K562 (cell line): ENCODE measurements around the gene SNRNP70. TPM values are rescaled to one million over a fixed set of nuclear protein-coding genes. Genes with fewer than 3 reads are reported as not detected.

Source experiments
- ARNT ChIP-seq, 2 experiments: fragments of 450-650 bp; IDR thresholded peaks; 2 replicates each; pipeline ENCODE4 v1.6.1; 2016; ENCODE audit warnings: mild to moderate bottlenecking in 1 of 2
- BHLHE40 ChIP-seq: IDR thresholded peaks from 2 replicates; pipeline ENCODE4 v1.6.1; 2011; ENCODE audit warnings: low read length, improper control_type of control experiment
- GTF2A2 ChIP-seq: IDR thresholded peaks from 2 replicates; pipeline ENCODE4 v1.6.1; 2016; ENCODE audit warnings: mild to moderate bottlenecking, missing genetic modification characterization, missing compliant biosample characterization
- NUFIP1 ChIP-seq: fragments of 450-650 bp; IDR thresholded peaks from 2 replicates; pipeline ENCODE4 v1.6.1; 2018; ENCODE audit not compliant: partially characterized antibody
- SIN3B ChIP-seq: fragments of 450-650 bp; IDR thresholded peaks from 2 replicates; pipeline ENCODE4 v1.6.1; 2017; ENCODE audit warnings: low read depth, mild to moderate bottlenecking, moderate library complexity
- TARDBP ChIP-seq: fragments of 450-650 bp; IDR thresholded peaks from 2 replicates; pipeline ENCODE4 v1.6.1; 2016
- YY1 ChIP-seq, 3 experiments: IDR thresholded peaks; 2 replicates each; pipeline ENCODE4 v1.6.1; 2011; ENCODE audit warnings: low read length in 2 of 3, mild to moderate bottlenecking in 2 of 3, moderate library complexity in 2 of 3, borderline replicate concordance in 1 of 3, control low read depth in 1 of 3, low read depth in 1 of 3; ENCODE audit not compliant: insufficient read depth in 3 of 3, insufficient replicate concordance in 2 of 3, control insufficient read depth in 1 of 3, insufficient read length in 1 of 3; ENCODE audit errors: extremely low read depth in 1 of 3
- ZKSCAN1 ChIP-seq: fragments of 150-350 bp; IDR thresholded peaks from 2 replicates; pipeline ENCODE4 v1.6.1; 2016; ENCODE audit warnings: low read depth, low read length
- polyA plus RNA-seq, 8 experiments: library from polyadenylated mRNA; depleted of rRNA in 4 of 8; stranded (reverse) in 5 of 8; unstranded in 3 of 8; fragments of >200 nt; fragmentation: Nextera tagmentation in 2 of 8; fragmentation: Illumina TruSeq in 1 of 8; extraction: Ambion mirVana in 2 of 8; extraction: Trizol in 1 of 8; gene quantifications; 2 replicates each; pipeline versions ENCODE4 v1.2.1 to v1.2.3, GENCODE V29; 2011 to 2014; ENCODE audit warnings: inconsistent platforms in 1 of 8, missing spikeins in 1 of 8
- total RNA-seq, 7 experiments: library from RNA; depleted of rRNA in 6 of 7; stranded (reverse); fragments of >200 nt in 6 of 7; fragmentation: Illumina TruSeq in 2 of 7; extraction: Trizol in 2 of 7; gene quantifications; 2 replicates each; pipeline versions ENCODE4 v1.2.1 to v1.2.3, GENCODE V29; 2011 to 2021; ENCODE audit warnings: low replicate concordance in 1 of 7
- TF ChIP-seq, protein P1 (sequence below), 2 experiments: IDR thresholded peaks; 2 replicates each; pipeline ENCODE4 v1.6.1; 2012; ENCODE audit warnings: improper control_type of control experiment in 2 of 2, low read depth in 2 of 2, low read length in 2 of 2, borderline replicate concordance in 1 of 2
- TF ChIP-seq, protein P2 (sequence below): fragments of 450-650 bp; IDR thresholded peaks from 2 replicates; pipeline ENCODE4 v1.6.1; 2016; ENCODE audit warnings: borderline replicate concordance
- TF ChIP-seq, protein P3 (sequence below): sonication (generic); formaldehyde crosslinking; IDR thresholded peaks from 2 replicates; pipeline ENCODE4 v1.8.1; 2023; ENCODE audit warnings: mild to moderate bottlenecking, missing genetic modification reagents
- TF ChIP-seq, protein P4 (sequence below), 2 experiments: fragments of 450-650 bp in 1 of 2; IDR thresholded peaks; 2 replicates each; pipeline ENCODE4 v1.6.1; 2011 to 2017; ENCODE audit warnings: low read depth in 2 of 2, antibody characterized with exemption in 1 of 2, borderline replicate concordance in 1 of 2, low read length in 1 of 2, mild to moderate bottlenecking in 1 of 2, mixed read lengths in 1 of 2; ENCODE audit not compliant: control insufficient read depth in 1 of 2
- TF ChIP-seq, protein P5 (sequence below), 3 experiments: IDR thresholded peaks in 2 of 3; conservative IDR thresholded peaks in 1 of 3; 2 replicates each; pipeline ENCODE4 v1.5.1; 2011 to 2012; ENCODE audit warnings: low read length in 3 of 3, mild to moderate bottlenecking in 3 of 3, control low read depth in 2 of 3, improper control_type of control experiment in 1 of 3, inconsistent platforms in 1 of 3, low read depth in 1 of 3, mixed read lengths in 1 of 3, moderate library complexity in 1 of 3; ENCODE audit not compliant: insufficient read depth in 2 of 3

Gene SNRNP70
- total and polyA plus RNA-seq, 9 of the 15 experiments (the other 6 are each of a cell fraction or from before 2014, with no cell fraction given): 2.8 to 496 (median 136) TPM

DNA sequence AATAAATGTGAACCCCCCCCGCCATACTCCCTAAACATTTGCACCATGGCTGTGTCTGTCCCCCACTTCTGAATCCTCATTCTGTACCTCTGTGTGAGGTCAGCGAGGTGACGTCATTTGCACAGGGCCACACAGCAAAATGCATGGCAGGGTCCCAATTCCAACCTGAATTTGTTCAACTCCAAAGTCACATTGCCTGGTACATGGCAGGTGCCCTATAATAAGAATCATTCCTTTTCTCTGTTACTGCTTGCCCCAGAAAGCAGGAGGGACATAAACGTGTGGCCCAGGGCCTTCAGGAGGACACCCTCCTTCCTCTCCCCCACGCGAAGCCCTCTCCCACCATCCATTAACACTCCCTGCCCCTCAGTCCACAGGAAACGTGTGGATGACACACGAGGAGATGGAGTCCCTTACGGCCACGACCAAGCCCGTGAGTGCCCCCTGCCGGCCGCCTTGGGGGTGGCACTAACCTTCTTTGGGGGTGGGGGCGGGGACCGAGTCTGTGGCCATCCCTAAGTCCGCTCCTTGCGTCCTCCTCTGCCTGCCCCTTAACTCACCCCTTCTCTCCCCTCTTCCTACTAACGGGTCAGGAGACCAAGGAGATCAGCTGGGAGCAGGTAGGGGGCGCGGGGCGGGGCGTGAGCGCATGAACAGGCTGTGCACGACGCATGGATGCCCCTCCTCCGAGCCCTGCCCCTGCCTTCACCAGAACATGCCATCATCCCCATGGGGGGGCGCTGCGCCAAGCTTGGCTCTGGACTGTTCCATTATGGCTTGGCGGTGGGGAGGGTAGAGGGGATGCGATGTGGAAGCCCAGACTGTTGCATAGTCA lies 60.5 kb downstream of the SNRNP70 start (continued):
- TF ChIP-seq, protein P1, sequence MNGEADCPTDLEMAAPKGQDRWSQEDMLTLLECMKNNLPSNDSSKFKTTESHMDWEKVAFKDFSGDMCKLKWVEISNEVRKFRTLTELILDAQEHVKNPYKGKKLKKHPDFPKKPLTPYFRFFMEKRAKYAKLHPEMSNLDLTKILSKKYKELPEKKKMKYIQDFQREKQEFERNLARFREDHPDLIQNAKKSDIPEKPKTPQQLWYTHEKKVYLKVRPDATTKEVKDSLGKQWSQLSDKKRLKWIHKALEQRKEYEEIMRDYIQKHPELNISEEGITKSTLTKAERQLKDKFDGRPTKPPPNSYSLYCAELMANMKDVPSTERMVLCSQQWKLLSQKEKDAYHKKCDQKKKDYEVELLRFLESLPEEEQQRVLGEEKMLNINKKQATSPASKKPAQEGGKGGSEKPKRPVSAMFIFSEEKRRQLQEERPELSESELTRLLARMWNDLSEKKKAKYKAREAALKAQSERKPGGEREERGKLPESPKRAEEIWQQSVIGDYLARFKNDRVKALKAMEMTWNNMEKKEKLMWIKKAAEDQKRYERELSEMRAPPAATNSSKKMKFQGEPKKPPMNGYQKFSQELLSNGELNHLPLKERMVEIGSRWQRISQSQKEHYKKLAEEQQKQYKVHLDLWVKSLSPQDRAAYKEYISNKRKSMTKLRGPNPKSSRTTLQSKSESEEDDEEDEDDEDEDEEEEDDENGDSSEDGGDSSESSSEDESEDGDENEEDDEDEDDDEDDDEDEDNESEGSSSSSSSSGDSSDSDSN (IDR thresholded peaks at IDR 0.05; ENCODE audit: borderline replicate concordance in 1 of 2, low read depth in 2 of 2, low read length in 2 of 2): no peak
- TF ChIP-seq, protein P2, sequence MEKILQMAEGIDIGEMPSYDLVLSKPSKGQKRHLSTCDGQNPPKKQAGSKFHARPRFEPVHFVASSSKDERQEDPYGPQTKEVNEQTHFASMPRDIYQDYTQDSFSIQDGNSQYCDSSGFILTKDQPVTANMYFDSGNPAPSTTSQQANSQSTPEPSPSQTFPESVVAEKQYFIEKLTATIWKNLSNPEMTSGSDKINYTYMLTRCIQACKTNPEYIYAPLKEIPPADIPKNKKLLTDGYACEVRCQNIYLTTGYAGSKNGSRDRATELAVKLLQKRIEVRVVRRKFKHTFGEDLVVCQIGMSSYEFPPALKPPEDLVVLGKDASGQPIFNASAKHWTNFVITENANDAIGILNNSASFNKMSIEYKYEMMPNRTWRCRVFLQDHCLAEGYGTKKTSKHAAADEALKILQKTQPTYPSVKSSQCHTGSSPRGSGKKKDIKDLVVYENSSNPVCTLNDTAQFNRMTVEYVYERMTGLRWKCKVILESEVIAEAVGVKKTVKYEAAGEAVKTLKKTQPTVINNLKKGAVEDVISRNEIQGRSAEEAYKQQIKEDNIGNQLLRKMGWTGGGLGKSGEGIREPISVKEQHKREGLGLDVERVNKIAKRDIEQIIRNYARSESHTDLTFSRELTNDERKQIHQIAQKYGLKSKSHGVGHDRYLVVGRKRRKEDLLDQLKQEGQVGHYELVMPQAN: peak; percentile 45; the same call in 1 of the 2 replicates
- peak in 1 of 3 experiments; percentile 49 for TF ChIP-seq YY1 (IDR thresholded peaks at IDR 0.05; ENCODE audit: borderline replicate concordance in 1 of 3, control insufficient read depth in 1 of 3, extremely low read depth in 1 of 3, insufficient read depth in 3 of 3, insufficient read length in 1 of 3, insufficient replicate concordance in 2 of 3, low read depth in 1 of 3, low read length in 2 of 3)
- TF ChIP-seq SIN3B: no peak
- TF ChIP-seq, protein P3, sequence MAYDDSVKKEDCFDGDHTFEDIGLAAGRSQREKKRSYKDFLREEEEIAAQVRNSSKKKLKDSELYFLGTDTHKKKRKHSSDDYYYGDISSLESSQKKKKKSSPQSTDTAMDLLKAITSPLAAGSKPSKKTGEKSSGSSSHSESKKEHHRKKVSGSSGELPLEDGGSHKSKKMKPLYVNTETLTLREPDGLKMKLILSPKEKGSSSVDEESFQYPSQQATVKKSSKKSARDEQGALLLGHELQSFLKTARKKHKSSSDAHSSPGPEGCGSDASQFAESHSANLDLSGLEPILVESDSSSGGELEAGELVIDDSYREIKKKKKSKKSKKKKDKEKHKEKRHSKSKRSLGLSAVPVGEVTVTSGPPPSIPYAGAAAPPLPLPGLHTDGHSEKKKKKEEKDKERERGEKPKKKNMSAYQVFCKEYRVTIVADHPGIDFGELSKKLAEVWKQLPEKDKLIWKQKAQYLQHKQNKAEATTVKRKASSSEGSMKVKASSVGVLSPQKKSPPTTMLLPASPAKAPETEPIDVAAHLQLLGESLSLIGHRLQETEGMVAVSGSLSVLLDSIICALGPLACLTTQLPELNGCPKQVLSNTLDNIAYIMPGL (CRISPR knock-in tag): peak; percentile 25; the same call in 1 of the 2 replicates
- TF ChIP-seq, protein P4, sequence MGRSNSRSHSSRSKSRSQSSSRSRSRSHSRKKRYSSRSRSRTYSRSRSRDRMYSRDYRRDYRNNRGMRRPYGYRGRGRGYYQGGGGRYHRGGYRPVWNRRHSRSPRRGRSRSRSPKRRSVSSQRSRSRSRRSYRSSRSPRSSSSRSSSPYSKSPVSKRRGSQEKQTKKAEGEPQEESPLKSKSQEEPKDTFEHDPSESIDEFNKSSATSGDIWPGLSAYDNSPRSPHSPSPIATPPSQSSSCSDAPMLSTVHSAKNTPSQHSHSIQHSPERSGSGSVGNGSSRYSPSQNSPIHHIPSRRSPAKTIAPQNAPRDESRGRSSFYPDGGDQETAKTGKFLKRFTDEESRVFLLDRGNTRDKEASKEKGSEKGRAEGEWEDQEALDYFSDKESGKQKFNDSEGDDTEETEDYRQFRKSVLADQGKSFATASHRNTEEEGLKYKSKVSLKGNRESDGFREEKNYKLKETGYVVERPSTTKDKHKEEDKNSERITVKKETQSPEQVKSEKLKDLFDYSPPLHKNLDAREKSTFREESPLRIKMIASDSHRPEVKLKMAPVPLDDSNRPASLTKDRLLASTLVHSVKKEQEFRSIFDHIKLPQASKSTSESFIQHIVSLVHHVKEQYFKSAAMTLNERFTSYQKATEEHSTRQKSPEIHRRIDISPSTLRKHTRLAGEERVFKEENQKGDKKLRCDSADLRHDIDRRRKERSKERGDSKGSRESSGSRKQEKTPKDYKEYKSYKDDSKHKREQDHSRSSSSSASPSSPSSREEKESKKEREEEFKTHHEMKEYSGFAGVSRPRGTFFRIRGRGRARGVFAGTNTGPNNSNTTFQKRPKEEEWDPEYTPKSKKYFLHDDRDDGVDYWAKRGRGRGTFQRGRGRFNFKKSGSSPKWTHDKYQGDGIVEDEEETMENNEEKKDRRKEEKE (IDR thresholded peaks at IDR 0.05; ENCODE audit: borderline replicate concordance in 1 of 2, control insufficient read depth in 1 of 2, low read depth in 2 of 2, low read length in 1 of 2): peak in 1 of 2 experiments; percentile 86; a peak in 2 of 4 replicates
- peak; percentile 54 for TF ChIP-seq NUFIP1
- peak; percentile 44 to 78; a peak in 2 of 4 replicates for TF ChIP-seq ARNT (IDR thresholded peaks at IDR 0.05)
- TF ChIP-seq TARDBP: 0 out of 2 replicates have a peak, but pooled peaks have one; percentile 58
- TF ChIP-seq BHLHE40: peak; percentile 85
- TF ChIP-seq ZKSCAN1: 0 out of 2 replicates have a peak, but pooled peaks have one; percentile 37
- TF ChIP-seq, protein P5, sequence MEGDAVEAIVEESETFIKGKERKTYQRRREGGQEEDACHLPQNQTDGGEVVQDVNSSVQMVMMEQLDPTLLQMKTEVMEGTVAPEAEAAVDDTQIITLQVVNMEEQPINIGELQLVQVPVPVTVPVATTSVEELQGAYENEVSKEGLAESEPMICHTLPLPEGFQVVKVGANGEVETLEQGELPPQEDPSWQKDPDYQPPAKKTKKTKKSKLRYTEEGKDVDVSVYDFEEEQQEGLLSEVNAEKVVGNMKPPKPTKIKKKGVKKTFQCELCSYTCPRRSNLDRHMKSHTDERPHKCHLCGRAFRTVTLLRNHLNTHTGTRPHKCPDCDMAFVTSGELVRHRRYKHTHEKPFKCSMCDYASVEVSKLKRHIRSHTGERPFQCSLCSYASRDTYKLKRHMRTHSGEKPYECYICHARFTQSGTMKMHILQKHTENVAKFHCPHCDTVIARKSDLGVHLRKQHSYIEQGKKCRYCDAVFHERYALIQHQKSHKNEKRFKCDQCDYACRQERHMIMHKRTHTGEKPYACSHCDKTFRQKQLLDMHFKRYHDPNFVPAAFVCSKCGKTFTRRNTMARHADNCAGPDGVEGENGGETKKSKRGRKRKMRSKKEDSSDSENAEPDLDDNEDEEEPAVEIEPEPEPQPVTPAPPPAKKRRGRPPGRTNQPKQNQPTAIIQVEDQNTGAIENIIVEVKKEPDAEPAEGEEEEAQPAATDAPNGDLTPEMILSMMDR (IDR thresholded peaks at IDR 0.05 in 2 of 3, conservative IDR thresholded peaks at IDR 0.05 in 1 of 3; ENCODE audit: insufficient read depth in 2 of 3, low read depth in 1 of 3, low read length in 3 of 3): peak; percentile 76 to 89 (median 88)
- no peak for TF ChIP-seq GTF2A2 (tag)
